Mesenchymal stem cell (in vitro differentiated cells and primary cell): ENCODE data around the gene SKA2.

Experiments
- DNase-seq: peaks from one replicate; pipeline ENCODE4 v3.0.0-alpha.2; 2013
- H2AFZ ChIP-seq: one replicate; pipeline ENCODE4 v1.6.1; 2013; ENCODE audit warnings: low read depth, mild to moderate bottlenecking, control low read depth, inconsistent platforms, low read length, moderate library complexity
- H2AK5ac ChIP-seq: 2 replicates; pipeline ENCODE4 v1.6.1; 2013; ENCODE audit warnings: low read length, moderate library complexity, mild to moderate bottlenecking, inconsistent platforms; ENCODE audit not compliant: severe bottlenecking
- H2BK120ac ChIP-seq: one replicate; pipeline ENCODE4 v1.6.1; 2013; ENCODE audit warnings: low read depth, mild to moderate bottlenecking, inconsistent platforms, low read length, moderate library complexity
- H2BK12ac ChIP-seq, 2 experiments: one replicate each; pipeline ENCODE4 v1.6.1; 2013; ENCODE audit warnings: inconsistent platforms in 2 of 2, low read length in 2 of 2, mild to moderate bottlenecking in 2 of 2, moderate library complexity in 2 of 2, control low read depth in 1 of 2
- H2BK15ac ChIP-seq: one replicate; pipeline ENCODE4 v1.6.1; 2013; ENCODE audit warnings: mild to moderate bottlenecking, low read depth, inconsistent platforms; ENCODE audit not compliant: poor library complexity, severe bottlenecking
- H2BK5ac ChIP-seq: 2 replicates; pipeline ENCODE4 v1.6.1; 2013; ENCODE audit warnings: low read depth, mild to moderate bottlenecking, low read length, control low read depth, inconsistent platforms; ENCODE audit not compliant: poor library complexity, severe bottlenecking
- H3K14ac ChIP-seq, 2 experiments: one replicate each; pipeline ENCODE4 v1.6.1; 2013; ENCODE audit warnings: inconsistent platforms in 2 of 2, low read length in 2 of 2, control low read depth in 1 of 2, mild to moderate bottlenecking in 1 of 2, moderate library complexity in 1 of 2
- H3K18ac ChIP-seq, 2 experiments: one replicate each; pipeline ENCODE4 v1.6.1; 2013; ENCODE audit warnings: inconsistent platforms in 2 of 2, low read length in 2 of 2, control low read depth in 1 of 2, low read depth in 1 of 2, mild to moderate bottlenecking in 1 of 2
- H3K23ac ChIP-seq, 2 experiments: one replicate each; pipeline ENCODE4 v1.6.1; 2013; ENCODE audit warnings: inconsistent platforms in 2 of 2, low read length in 2 of 2, mild to moderate bottlenecking in 2 of 2, moderate library complexity in 2 of 2, control low read depth in 1 of 2
- H3K27ac ChIP-seq: 2 replicates; pipeline ENCODE4 v1.5.1; 2013; ENCODE audit warnings: mild to moderate bottlenecking, moderate library complexity, low read length, control low read depth, inconsistent platforms; ENCODE audit not compliant: poor library complexity, severe bottlenecking
- H3K27me3 ChIP-seq, 2 experiments: 2 replicates each; pipeline versions ENCODE4 v1.6.1 to v1.7.0; 2013; ENCODE audit warnings: low read length in 2 of 2, mild to moderate bottlenecking in 2 of 2, moderate library complexity in 2 of 2, control low read depth in 1 of 2, inconsistent platforms in 1 of 2; ENCODE audit not compliant: control insufficient read depth in 1 of 2, insufficient read depth in 1 of 2
- H3K36me3 ChIP-seq, 2 experiments: 2 replicates each; pipeline versions ENCODE4 v1.6.1 to v1.7.0; 2013; ENCODE audit warnings: low read length in 2 of 2, control low read depth in 1 of 2, inconsistent platforms in 1 of 2, low read depth in 1 of 2, mild to moderate bottlenecking in 1 of 2; ENCODE audit not compliant: insufficient read depth in 2 of 2, control insufficient read depth in 1 of 2
- H3K4ac ChIP-seq, 2 experiments: one replicate each; pipeline ENCODE4 v1.6.1; 2013; ENCODE audit warnings: inconsistent platforms in 2 of 2, low read length in 2 of 2, mild to moderate bottlenecking in 2 of 2, moderate library complexity in 2 of 2, control low read depth in 1 of 2, low read depth in 1 of 2
- H3K4me1 ChIP-seq: 2 replicates; pipeline ENCODE4 v1.6.1; 2013; ENCODE audit warnings: low read depth, low read length, control low read depth; ENCODE audit not compliant: control insufficient read depth, insufficient read depth
- H3K4me2 ChIP-seq: 2 replicates; pipeline ENCODE4 v1.6.1; 2013; ENCODE audit warnings: low read length, mild to moderate bottlenecking, inconsistent platforms; ENCODE audit not compliant: poor library complexity, severe bottlenecking
- H3K4me3 ChIP-seq, 2 experiments: 2 replicates each; pipeline versions ENCODE4 v1.5.1 to v1.7.0; 2013; ENCODE audit warnings: low read length in 2 of 2, mild to moderate bottlenecking in 2 of 2, control low read depth in 1 of 2, low read depth in 1 of 2; ENCODE audit not compliant: insufficient read depth in 1 of 2
- H3K79me1 ChIP-seq: replicated peaks from 2 replicates; pipeline ENCODE4 v1.6.1; 2013; ENCODE audit warnings: mild to moderate bottlenecking, control low read depth, low read length, inconsistent platforms; ENCODE audit not compliant: poor library complexity, severe bottlenecking
- H3K9ac ChIP-seq: 2 replicates; pipeline ENCODE4 v1.7.0; 2013; ENCODE audit warnings: mild to moderate bottlenecking, low read length, moderate library complexity
- H3K9me3 ChIP-seq: 2 replicates; pipeline ENCODE4 v1.7.0; 2013; ENCODE audit warnings: mild to moderate bottlenecking, low read length; ENCODE audit not compliant: control insufficient read depth
- H4K8ac ChIP-seq: one replicate; pipeline ENCODE4 v1.6.1; 2013; ENCODE audit warnings: inconsistent platforms, mild to moderate bottlenecking, low read length, moderate library complexity
- H4K91ac ChIP-seq: one replicate; pipeline ENCODE4 v1.6.1; 2013; ENCODE audit warnings: mild to moderate bottlenecking, low read length, inconsistent platforms
- WGBS: methylation state at CpG from one replicate; pipeline ENCODE4 v1.1.7; 2013; ENCODE audit warnings: mixed read lengths; 5-methylcytosine and 5-hydroxymethylcytosine counted together

Gene SKA2

GRCh38 chr17:59105852-59106462 is 49.0 kb downstream of the SKA2 start:
- Histone ChIP-seq H2BK120ac (no peak overlapping the region), H4K8ac (no peak overlapping the region), H3K27me3 (no peaks in the 10 kb centered on the region), H3K4me2 (peak overlapping the region; percentile 79), H3K23ac (no peak overlapping the region), H3K27ac (peak overlapping the region; percentile 77), H2BK15ac (peak overlapping the region; percentile 80), H3K4me3 (peak overlapping the region; percentile 85 to 89), H3K14ac (peak overlapping the region in 1 of 2 experiments; percentile 64), H2AK5ac (no peak overlapping the region), H3K9me3 (no peaks in the 10 kb centered on the region), H3K18ac (peak overlapping the region; percentile 77 to 83), H2AFZ (peak overlapping the region; percentile 89), H3K79me1 (peaks cover 5% of the 10 kb centered on the region), H4K91ac (peak overlapping the region; percentile 80), H3K4me1 (peaks cover 2% of the 10 kb centered on the region), H3K4ac (peak overlapping the region in 1 of 2 experiments; percentile 90), H3K36me3 (peaks cover 4 to 23% of the 10 kb centered on the region in 2 experiments), H2BK5ac (peak overlapping the region; percentile 69), H3K9ac (peak overlapping the region; percentile 88), H2BK12ac (peak overlapping the region in 1 of 2 experiments; percentile 15)
- WGBS = under 1% methylated on average over 18 of the region's 18 CpGs
- DNase-seq = peak; percentile 52

- no peak overlapping the region for H3K4me3 ChIP-seq
- H2BK120ac ChIP-seq = no peak overlapping the region
- H3K27me3 ChIP-seq = no peaks in the 10 kb centered on the region
- no peak overlapping the region for H2BK15ac ChIP-seq
- no peak overlapping the region for H3K23ac ChIP-seq
- H3K9ac ChIP-seq = no peak overlapping the region
- H4K91ac ChIP-seq = no peak overlapping the region
- no peak for DNase-seq
- H3K18ac ChIP-seq = no peak overlapping the region
- H3K9me3 ChIP-seq = no peaks in the 10 kb centered on the region
- peaks cover 7 to 50% of the 10 kb centered on the region in 2 experiments for H3K36me3 ChIP-seq
- no peak overlapping the region for H2AFZ ChIP-seq
- no peak overlapping the region for H3K4me2 ChIP-seq
- peaks cover 2% of the 10 kb centered on the region for H3K4me1 ChIP-seq
- no peak overlapping the region for H2BK5ac ChIP-seq
- H2AK5ac ChIP-seq = no peak overlapping the region
- H4K8ac ChIP-seq = no peak overlapping the region
- H2BK12ac ChIP-seq = no peak overlapping the region
- H3K4ac ChIP-seq = no peak overlapping the region
- H3K79me1 ChIP-seq = peaks cover 18% of the 10 kb centered on the region
- no peak overlapping the region for H3K27ac ChIP-seq
- WGBS = no CpG with 5 or more reads among the region's 1 CpG
- no peak overlapping the region for H3K14ac ChIP-seq
Observed at GRCh38 chr17:59101178-59101577, 53.8 kb downstream of the SKA2 start.

- no peak for DNase-seq
- Histone ChIP-seq H2BK12ac (no peak overlapping the region), H3K27ac (no peak overlapping the region), H3K79me1 (peaks cover 18% of the 10 kb centered on the region), H2AFZ (no peak overlapping the region), H3K4me3 (no peak overlapping the region), H2BK120ac (no peak overlapping the region), H3K36me3 (peaks cover 3 to 40% of the 10 kb centered on the region in 2 experiments), H2BK5ac (no peak overlapping the region), H3K9me3 (no peaks in the 10 kb centered on the region), H4K91ac (no peak overlapping the region), H3K14ac (no peak overlapping the region), H3K4ac (no peak overlapping the region), H2AK5ac (no peak overlapping the region), H3K9ac (no peak overlapping the region), H3K23ac (no peak overlapping the region), H2BK15ac (no peak overlapping the region), H3K18ac (no peak overlapping the region), H3K4me2 (no peak overlapping the region), H3K27me3 (no peaks in the 10 kb centered on the region), H3K4me1 (peaks cover 7% of the 10 kb centered on the region), H4K8ac (no peak overlapping the region)
Observed at GRCh38 chr17:59097876-59098275, 57.1 kb downstream of the SKA2 start.

- Histone ChIP-seq H3K9me3 (no peaks in the 10 kb centered on the region), H2AFZ (no peak overlapping the region), H2BK5ac (no peak overlapping the region), H2AK5ac (peak overlapping the region; percentile 82), H3K27me3 (no peaks in the 10 kb centered on the region), H4K8ac (no peak overlapping the region), H3K4me2 (no peak overlapping the region), H4K91ac (no peak overlapping the region), H3K14ac (no peak overlapping the region), H2BK12ac (no peak overlapping the region), H3K4ac (no peak overlapping the region), H3K36me3 (peaks cover 3 to 23% of the 10 kb centered on the region in 2 experiments), H3K27ac (peak overlapping the region; percentile 34), H3K9ac (peak overlapping the region; percentile 67), H2BK15ac (peak overlapping the region; percentile 30), H3K23ac (no peak overlapping the region), H2BK120ac (no peak overlapping the region), H3K79me1 (peaks cover 17% of the 10 kb centered on the region), H3K4me3 (no peak overlapping the region), H3K4me1 (peaks cover 9% of the 10 kb centered on the region), H3K18ac (peak overlapping the region in 1 of 2 experiments; percentile 53)
- no peak for DNase-seq
- 91% methylated on average over 4 of the region's 6 CpGs for WGBS
Observed at GRCh38 chr17:59094861-59095530, 60.0 kb downstream of the SKA2 start.
